HCT116 (cell line): ENCODE results near the gene NHLRC4. TPM values are rescaled to one million over a fixed set of nuclear protein-coding genes. Genes with fewer than 3 reads are reported as not detected.

ENCODE experiments used
- ATAC-seq: fragments of 200-7000 bp; cut with Tn5 transposase; 2 replicates; pipeline ENCODE4 v1.9.1; 2020; ENCODE audit warnings: mild to moderate bottlenecking, moderate library complexity
- BruUV-seq: library from RNA; stranded (reverse); fragments of 400-500 nt; replicated peaks from 2 replicates; lab custom pipeline; 2021; lab: Mats Ljungman, UMichigan
- CTCF ChIA-PET: fragments of 300-600 bp; sonication (Branson Sonifier 250); formaldehyde crosslinking; loops from one replicate; lab custom pipeline; 2021; ENCODE audit warnings: antibody characterized with exemption; lab: Charles Lee
- POLR2A ChIA-PET: fragments of 300-600, 350-600 bp; sonication (Branson Sonifier 250); formaldehyde crosslinking; loops from one replicate; lab custom pipeline; 2021; ENCODE audit warnings: antibody characterized with exemption; lab: Charles Lee
- RAD21 ChIA-PET, 2 experiments: fragments of 300-600 bp; sonication (Branson Sonifier 250); formaldehyde crosslinking; loops; one replicate each; lab custom pipeline; 2023; ENCODE audit warnings: low total read pairs in 2 of 2; ENCODE audit not compliant: uncharacterized antibody in 2 of 2, unreplicated experiment in 2 of 2, low non-redundant PET in 1 of 2; lab: Charles Lee
- DNase-seq: peaks from one replicate; pipeline ENCODE4 v3.0.0-alpha.2; 2010; ENCODE audit warnings: low read depth, low spot score
- H2AFZ ChIP-seq: fragments of 200-600 bp; shearing (Covaris generic), sonication (generic); 2 replicates; pipeline ENCODE4 v1.6.1; 2017; ENCODE audit warnings: low read depth, mixed run types, mixed read lengths, antibody characterized with exemption, low read length; ENCODE audit not compliant: poor library complexity, severe bottlenecking
- H3K27ac ChIP-seq: 2 replicates; pipeline ENCODE4 v1.5.1; 2012; ENCODE audit warnings: low read depth, low read length
- H3K27me3 ChIP-seq: fragments of 200-600 bp; sonication (generic); 2 replicates; pipeline ENCODE4 v1.6.1; 2016; ENCODE audit warnings: mixed run types, low read length, mixed read lengths; ENCODE audit not compliant: insufficient read depth
- H3K36me3 ChIP-seq, 2 experiments: fragments of 200-500 bp in 1 of 2; fragments of 200-600 bp in 1 of 2; sonication (Bioruptor generic) in 1 of 2; sonication (generic) in 1 of 2; 2 replicates each; pipeline versions ENCODE4 v1.5.1 to v1.6.1; 2014 to 2016; ENCODE audit warnings: low read length in 2 of 2, inconsistent platforms in 1 of 2, mixed read lengths in 1 of 2, mixed run types in 1 of 2; ENCODE audit not compliant: insufficient read depth in 2 of 2, control insufficient read depth in 1 of 2
- H3K4me1 ChIP-seq, 2 experiments: fragments of 200-600 bp in 1 of 2; sonication (generic) in 1 of 2; 2 replicates each; pipeline versions ENCODE4 v1.5.1 to v1.6.1; 2012 to 2017; ENCODE audit warnings: low read length in 2 of 2, inconsistent platforms in 1 of 2, mild to moderate bottlenecking in 1 of 2, mixed read lengths in 1 of 2, mixed run types in 1 of 2, moderate library complexity in 1 of 2; ENCODE audit not compliant: insufficient read depth in 2 of 2, control insufficient read depth in 1 of 2
- H3K4me2 ChIP-seq: fragments of 200-600 bp; sonication (generic); 2 replicates; pipeline ENCODE4 v1.6.1; 2017; ENCODE audit warnings: mixed run types, low read length, mixed read lengths
- H3K4me3 ChIP-seq, 2 experiments: fragments of 200-600 bp in 1 of 2; sonication (generic) in 1 of 2; replicated peaks in 1 of 2; 2 replicates each; pipeline ENCODE4 v1.5.1; 2011 to 2016; ENCODE audit warnings: low read length in 2 of 2, control low read depth in 1 of 2, low read depth in 1 of 2, mild to moderate bottlenecking in 1 of 2, mixed read lengths in 1 of 2, mixed run types in 1 of 2
- H3K79me2 ChIP-seq: fragments of 200-600 bp; sonication (generic); 2 replicates; pipeline ENCODE4 v1.6.1; 2017; ENCODE audit warnings: mild to moderate bottlenecking, mixed run types, low read length, moderate library complexity, mixed read lengths; ENCODE audit not compliant: insufficient read depth
- H3K9ac ChIP-seq: fragments of 200-600 bp; sonication (generic); 2 replicates; pipeline ENCODE4 v1.6.1; 2016; ENCODE audit warnings: low read length, mixed read lengths
- H3K9me2 ChIP-seq: fragments of 200-600 bp; sonication (generic), shearing (Covaris generic); 2 replicates; pipeline ENCODE4 v1.6.1; 2017; ENCODE audit warnings: mixed run types, mild to moderate bottlenecking, moderate library complexity; ENCODE audit not compliant: insufficient read depth
- H3K9me3 ChIP-seq, 2 experiments: fragments of 200-500 bp in 1 of 2; fragments of 200-600 bp in 1 of 2; sonication (Bioruptor generic) in 1 of 2; sonication (generic) in 1 of 2; 2 replicates each; pipeline ENCODE4 v1.6.1; 2014 to 2017; ENCODE audit warnings: low read length in 2 of 2, mixed read lengths in 2 of 2, inconsistent platforms in 1 of 2, low read depth in 1 of 2, mild to moderate bottlenecking in 1 of 2, mixed run types in 1 of 2, moderate library complexity in 1 of 2; ENCODE audit not compliant: control insufficient read depth in 1 of 2, insufficient read depth in 1 of 2
- H4K20me1 ChIP-seq: fragments of 200-600 bp; sonication (generic), shearing (Covaris generic); 2 replicates; pipeline ENCODE4 v1.6.1; 2017; ENCODE audit warnings: mixed run types, mild to moderate bottlenecking, moderate library complexity; ENCODE audit not compliant: insufficient read depth
- CBX3 ChIP-seq: IDR thresholded peaks from 2 replicates; pipeline ENCODE4 v1.6.1; 2012; ENCODE audit warnings: low read depth
- CEBPB ChIP-seq: IDR thresholded peaks from 2 replicates; pipeline ENCODE4 v1.6.1; 2012; ENCODE audit warnings: low read depth
- EZH2 ChIP-seq: fragments of 200-600 bp; sonication (generic); IDR thresholded peaks from 2 replicates; pipeline ENCODE4 v1.6.1; 2017; ENCODE audit warnings: antibody characterized with exemption, mixed run types
- EZH2phosphoT487 ChIP-seq: fragments of 200-600 bp; IDR thresholded peaks from 2 replicates; pipeline ENCODE4 v1.6.1; 2018; ENCODE audit warnings: antibody characterized with exemption, borderline replicate concordance
- JUND ChIP-seq: IDR thresholded peaks from 2 replicates; pipeline ENCODE4 v1.6.1; 2012
- POLR2A ChIP-seq: IDR thresholded peaks from 2 replicates; pipeline ENCODE4 v1.7.0; 2011; ENCODE audit warnings: borderline replicate concordance; ENCODE audit not compliant: insufficient read depth, insufficient read length; ENCODE audit errors: extremely low read depth
- RAD21 ChIP-seq: IDR thresholded peaks from 2 replicates; pipeline ENCODE4 v1.6.1; 2012; ENCODE audit warnings: low read depth, mild to moderate bottlenecking
- SIN3A ChIP-seq: IDR thresholded peaks from 2 replicates; pipeline ENCODE4 v1.6.1; 2012; ENCODE audit warnings: low read depth
- SP1 ChIP-seq: IDR thresholded peaks from 2 replicates; pipeline ENCODE4 v1.6.1; 2012; ENCODE audit warnings: low read depth
- SRF ChIP-seq: IDR thresholded peaks from 2 replicates; pipeline ENCODE4 v1.6.1; 2012; ENCODE audit warnings: low read depth
- TCF7L2 ChIP-seq: IDR thresholded peaks from 2 replicates; pipeline ENCODE4 v1.7.0; 2011; ENCODE audit warnings: borderline replicate concordance, inconsistent platforms; ENCODE audit not compliant: insufficient read depth, insufficient read length; ENCODE audit errors: extremely low read depth
- intact Hi-C: fragments of 100-400 bp; cut with micrococcal nuclease; formaldehyde crosslinking; loops from 2 replicates; pipeline ENCODE4 v1.10.0; 2022
- total RNA-seq: library from RNA; stranded (reverse); gene quantifications from one replicate; pipeline ENCODE4 v1.2.1, GENCODE V29; 2021; ENCODE audit not compliant: unreplicated experiment
- TF ChIP-seq, protein P1 (sequence below), 3 experiments: fragments of 200-600 bp in 1 of 3; sonication (generic) in 1 of 3; IDR thresholded peaks in 2 of 3; conservative IDR thresholded peaks in 1 of 3; 2 replicates each; pipeline ENCODE4 v1.5.1; 2012 to 2017; ENCODE audit warnings: low read depth in 2 of 3, low read length in 2 of 3, antibody characterized with exemption in 1 of 3, borderline replicate concordance in 1 of 3, control low read depth in 1 of 3, mild to moderate bottlenecking in 1 of 3, mixed read lengths in 1 of 3, mixed run types in 1 of 3, moderate library complexity in 1 of 3; ENCODE audit not compliant: insufficient read depth in 1 of 3
- TF ChIP-seq, protein P2 (sequence below): IDR thresholded peaks from 2 replicates; pipeline ENCODE4 v1.6.1; 2012
- TF ChIP-seq, protein P3 (sequence below): IDR thresholded peaks from 2 replicates; pipeline ENCODE4 v1.6.1; 2012; ENCODE audit warnings: low read depth
- TF ChIP-seq, protein P4 (sequence below): IDR thresholded peaks from 2 replicates; pipeline ENCODE4 v1.6.1; 2012

The NHLRC4 gene
- total RNA-seq, 1 experiment from 2014 or later, result 0.22 TPM

DNA sequence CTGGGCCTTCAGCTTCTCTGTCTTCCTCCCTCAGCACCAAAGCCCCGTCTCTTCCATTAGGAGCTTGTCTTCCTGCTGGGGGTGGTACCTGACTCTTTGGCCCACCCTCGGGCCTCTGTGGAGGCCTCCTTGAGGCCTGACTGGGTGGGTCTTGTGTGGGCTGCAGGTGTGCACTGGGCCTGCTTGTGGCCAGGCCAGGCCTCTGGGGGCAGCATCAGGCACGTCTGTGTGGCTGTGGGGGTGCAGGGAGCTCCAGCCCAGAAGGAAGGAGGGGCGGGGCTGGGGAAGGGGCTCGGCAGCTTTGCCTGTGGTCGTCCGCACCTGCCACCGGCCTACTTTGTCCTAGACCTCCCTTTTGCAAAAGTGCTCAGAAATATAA, 10.0 kb downstream of the NHLRC4 start:
- Histone ChIP-seq H2AFZ (no peak overlapping the region), H3K9me3 (no peaks in the 10 kb centered on the region), H3K4me3 (no peak overlapping the region), H3K27ac (no peak overlapping the region), H3K9me2 (no peaks in the 10 kb centered on the region), H3K36me3 (no peaks in the 10 kb centered on the region), H3K4me1 (no peaks in the 10 kb centered on the region), H3K9ac (no peak overlapping the region), H4K20me1 (no peaks in the 10 kb centered on the region), H3K4me2 (no peak overlapping the region), H3K27me3 (no peaks in the 10 kb centered on the region), H3K79me2 (no peaks in the 10 kb centered on the region)
- intact Hi-C loops, result no loop called here
- RAD21 ChIA-PET, result no interaction called here
- ATAC-seq (peak; percentile 29; the same call in 1 of the 2 replicates), DNase-seq (no peak)
- POLR2A ChIA-PET, result no interaction called here
- CTCF ChIA-PET, result interaction anchor here (0.8 to 1.2 kb wide), 2 partner anchors 8 to 45 kb away, joined by 3 read pairs; no protein-coding TSS in a partner anchor
- TF ChIP-seq, protein P1, sequence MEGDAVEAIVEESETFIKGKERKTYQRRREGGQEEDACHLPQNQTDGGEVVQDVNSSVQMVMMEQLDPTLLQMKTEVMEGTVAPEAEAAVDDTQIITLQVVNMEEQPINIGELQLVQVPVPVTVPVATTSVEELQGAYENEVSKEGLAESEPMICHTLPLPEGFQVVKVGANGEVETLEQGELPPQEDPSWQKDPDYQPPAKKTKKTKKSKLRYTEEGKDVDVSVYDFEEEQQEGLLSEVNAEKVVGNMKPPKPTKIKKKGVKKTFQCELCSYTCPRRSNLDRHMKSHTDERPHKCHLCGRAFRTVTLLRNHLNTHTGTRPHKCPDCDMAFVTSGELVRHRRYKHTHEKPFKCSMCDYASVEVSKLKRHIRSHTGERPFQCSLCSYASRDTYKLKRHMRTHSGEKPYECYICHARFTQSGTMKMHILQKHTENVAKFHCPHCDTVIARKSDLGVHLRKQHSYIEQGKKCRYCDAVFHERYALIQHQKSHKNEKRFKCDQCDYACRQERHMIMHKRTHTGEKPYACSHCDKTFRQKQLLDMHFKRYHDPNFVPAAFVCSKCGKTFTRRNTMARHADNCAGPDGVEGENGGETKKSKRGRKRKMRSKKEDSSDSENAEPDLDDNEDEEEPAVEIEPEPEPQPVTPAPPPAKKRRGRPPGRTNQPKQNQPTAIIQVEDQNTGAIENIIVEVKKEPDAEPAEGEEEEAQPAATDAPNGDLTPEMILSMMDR (IDR thresholded peaks at IDR 0.05 in 2 of 3, conservative IDR thresholded peaks at IDR 0.05 in 1 of 3; ENCODE audit: borderline replicate concordance in 1 of 3, insufficient read depth in 1 of 3, low read depth in 2 of 3, low read length in 2 of 3), result peak in 1 of 3 experiments; percentile 17; a peak in 1 of 6 replicates
- no peak for TF ChIP-seq SIN3A
- BruUV-seq, result no TSS peak

DNA sequence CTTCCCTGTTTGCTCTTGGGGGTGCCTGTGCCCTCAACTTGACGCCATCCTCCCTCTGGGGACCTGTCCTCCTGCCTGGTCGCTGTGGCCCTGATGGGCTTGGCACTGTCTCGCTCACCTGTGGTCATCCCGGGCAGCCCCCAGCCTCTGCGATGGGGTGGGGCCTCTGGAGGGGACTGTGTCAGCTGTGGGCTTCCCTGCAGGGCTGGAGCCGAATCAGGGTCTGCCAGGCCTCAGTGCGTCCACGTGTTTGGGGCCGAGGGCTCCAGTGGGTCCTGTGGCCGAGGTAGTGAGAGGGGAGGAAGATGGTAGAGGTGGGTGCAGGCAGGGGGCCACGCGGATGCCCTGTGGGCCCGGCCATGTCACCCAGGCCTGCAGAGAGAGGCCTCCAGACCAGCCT, 11.0 kb downstream of the NHLRC4 start:
- Histone ChIP-seq H4K20me1 (no peaks in the 10 kb centered on the region), H3K9me3 (no peaks in the 10 kb centered on the region), H3K36me3 (no peaks in the 10 kb centered on the region), H3K9me2 (no peaks in the 10 kb centered on the region), H2AFZ (no peak overlapping the region), H3K9ac (no peak overlapping the region), H3K4me2 (no peak overlapping the region), H3K27me3 (no peaks in the 10 kb centered on the region), H3K27ac (no peak overlapping the region), H3K4me1 (no peaks in the 10 kb centered on the region), H3K79me2 (no peaks in the 10 kb centered on the region), H3K4me3 (no peak overlapping the region)
- ChIA-PET RAD21 (no interaction called here), POLR2A (no interaction called here), CTCF (no interaction called here)
- intact Hi-C loops, result loop anchor here (2.0 kb wide), 1 partner anchor 83 kb away; no protein-coding TSS in a partner anchor
- DNase-seq (no peak), ATAC-seq (no peak)
- no TSS peak for BruUV-seq
- TF ChIP-seq, protein P2, sequence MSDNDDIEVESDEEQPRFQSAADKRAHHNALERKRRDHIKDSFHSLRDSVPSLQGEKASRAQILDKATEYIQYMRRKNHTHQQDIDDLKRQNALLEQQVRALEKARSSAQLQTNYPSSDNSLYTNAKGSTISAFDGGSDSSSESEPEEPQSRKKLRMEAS, result no peak
- no peak for TF ChIP-seq SRF
- TF ChIP-seq, protein P3, sequence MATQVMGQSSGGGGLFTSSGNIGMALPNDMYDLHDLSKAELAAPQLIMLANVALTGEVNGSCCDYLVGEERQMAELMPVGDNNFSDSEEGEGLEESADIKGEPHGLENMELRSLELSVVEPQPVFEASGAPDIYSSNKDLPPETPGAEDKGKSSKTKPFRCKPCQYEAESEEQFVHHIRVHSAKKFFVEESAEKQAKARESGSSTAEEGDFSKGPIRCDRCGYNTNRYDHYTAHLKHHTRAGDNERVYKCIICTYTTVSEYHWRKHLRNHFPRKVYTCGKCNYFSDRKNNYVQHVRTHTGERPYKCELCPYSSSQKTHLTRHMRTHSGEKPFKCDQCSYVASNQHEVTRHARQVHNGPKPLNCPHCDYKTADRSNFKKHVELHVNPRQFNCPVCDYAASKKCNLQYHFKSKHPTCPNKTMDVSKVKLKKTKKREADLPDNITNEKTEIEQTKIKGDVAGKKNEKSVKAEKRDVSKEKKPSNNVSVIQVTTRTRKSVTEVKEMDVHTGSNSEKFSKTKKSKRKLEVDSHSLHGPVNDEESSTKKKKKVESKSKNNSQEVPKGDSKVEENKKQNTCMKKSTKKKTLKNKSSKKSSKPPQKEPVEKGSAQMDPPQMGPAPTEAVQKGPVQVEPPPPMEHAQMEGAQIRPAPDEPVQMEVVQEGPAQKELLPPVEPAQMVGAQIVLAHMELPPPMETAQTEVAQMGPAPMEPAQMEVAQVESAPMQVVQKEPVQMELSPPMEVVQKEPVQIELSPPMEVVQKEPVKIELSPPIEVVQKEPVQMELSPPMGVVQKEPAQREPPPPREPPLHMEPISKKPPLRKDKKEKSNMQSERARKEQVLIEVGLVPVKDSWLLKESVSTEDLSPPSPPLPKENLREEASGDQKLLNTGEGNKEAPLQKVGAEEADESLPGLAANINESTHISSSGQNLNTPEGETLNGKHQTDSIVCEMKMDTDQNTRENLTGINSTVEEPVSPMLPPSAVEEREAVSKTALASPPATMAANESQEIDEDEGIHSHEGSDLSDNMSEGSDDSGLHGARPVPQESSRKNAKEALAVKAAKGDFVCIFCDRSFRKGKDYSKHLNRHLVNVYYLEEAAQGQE, result no peak
- no peak for TF ChIP-seq TCF7L2
- TF ChIP-seq SP1, result no peak
- TF ChIP-seq RAD21, result no peak
- no peak for TF ChIP-seq CBX3
- TF ChIP-seq EZH2, result no peak
- TF ChIP-seq, protein P4, sequence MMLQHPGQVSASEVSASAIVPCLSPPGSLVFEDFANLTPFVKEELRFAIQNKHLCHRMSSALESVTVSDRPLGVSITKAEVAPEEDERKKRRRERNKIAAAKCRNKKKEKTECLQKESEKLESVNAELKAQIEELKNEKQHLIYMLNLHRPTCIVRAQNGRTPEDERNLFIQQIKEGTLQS, result no peak
- TF ChIP-seq CEBPB, result no peak
- TF ChIP-seq JUND, result no peak
- no peak for TF ChIP-seq EZH2phosphoT487
- no peak for TF ChIP-seq POLR2A
- TF ChIP-seq SIN3A, result no peak
